Progenitor cell of endocrine pancreas (in vitro differentiated cells): ENCODE measurements around the gene HAPLN2. TPM values are rescaled to one million over a fixed set of nuclear protein-coding genes. Genes with fewer than 3 reads are reported as not detected.

ENCODE experiments used
- DNase-seq: peaks from one replicate; pipeline ENCODE4 v3.0.0; 2021; ENCODE audit warnings: low spot score; ENCODE audit not compliant: unreplicated experiment
- H3K27ac Mint-ChIP-seq: 2 replicates; pipeline ENCODE4 v1.8.0; 2021; ENCODE audit warnings: mild to moderate bottlenecking, moderate library complexity, mixed read lengths
- H3K27me3 Mint-ChIP-seq: 2 replicates; pipeline ENCODE4 v1.8.0; 2021; ENCODE audit warnings: mixed read lengths
- H3K36me3 Mint-ChIP-seq: 2 replicates; pipeline ENCODE4 v1.8.0; 2022; ENCODE audit warnings: mixed read lengths; ENCODE audit not compliant: insufficient read depth
- H3K4me1 Mint-ChIP-seq: 2 replicates; pipeline ENCODE4 v1.8.0; 2021; ENCODE audit warnings: low read depth, mixed read lengths
- H3K4me3 Mint-ChIP-seq: 2 replicates; pipeline ENCODE4 v1.8.0; 2021; ENCODE audit warnings: low read depth, mild to moderate bottlenecking, moderate library complexity, mixed read lengths
- H3K9me3 Mint-ChIP-seq: 2 replicates; pipeline ENCODE4 v1.8.0; 2021; ENCODE audit warnings: low read depth, mixed read lengths
- total RNA-seq: library from RNA; stranded (reverse); gene quantifications from 2 replicates; pipeline ENCODE4 v1.2.1, GENCODE V29; 2021
- TF ChIP-seq, protein P1 (sequence below): fragments of 200-600 bp; sonication (generic); IDR thresholded peaks from one replicate; pipeline ENCODE4 v1.5.0; 2021; ENCODE audit warnings: antibody characterized with exemption, mild to moderate bottlenecking; ENCODE audit not compliant: unreplicated experiment

The HAPLN2 gene
- total RNA-seq, 1 donor from 2014 or later, result 0.38 TPM

DNA sequence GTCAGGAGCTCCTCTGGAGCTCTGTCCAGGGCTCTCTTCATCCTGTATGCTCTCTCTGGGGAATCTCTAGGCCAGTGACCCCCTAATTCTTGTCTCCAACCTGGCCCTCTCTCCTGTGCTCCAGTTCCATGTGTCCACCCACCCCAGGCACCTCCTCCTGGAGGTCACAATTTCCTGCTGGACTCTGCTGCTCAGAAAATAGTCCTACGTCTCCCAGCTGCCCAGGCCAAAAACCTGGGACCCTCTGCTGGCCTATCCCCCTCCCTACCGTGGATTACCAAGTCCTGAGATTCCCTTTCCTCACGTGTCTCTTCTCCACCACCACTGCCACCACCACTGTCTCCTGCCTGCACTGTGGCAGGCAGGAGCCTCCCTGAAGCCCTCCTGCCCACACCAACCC lies 46.3 kb downstream of the HAPLN2 start:
- TF ChIP-seq, protein P1, sequence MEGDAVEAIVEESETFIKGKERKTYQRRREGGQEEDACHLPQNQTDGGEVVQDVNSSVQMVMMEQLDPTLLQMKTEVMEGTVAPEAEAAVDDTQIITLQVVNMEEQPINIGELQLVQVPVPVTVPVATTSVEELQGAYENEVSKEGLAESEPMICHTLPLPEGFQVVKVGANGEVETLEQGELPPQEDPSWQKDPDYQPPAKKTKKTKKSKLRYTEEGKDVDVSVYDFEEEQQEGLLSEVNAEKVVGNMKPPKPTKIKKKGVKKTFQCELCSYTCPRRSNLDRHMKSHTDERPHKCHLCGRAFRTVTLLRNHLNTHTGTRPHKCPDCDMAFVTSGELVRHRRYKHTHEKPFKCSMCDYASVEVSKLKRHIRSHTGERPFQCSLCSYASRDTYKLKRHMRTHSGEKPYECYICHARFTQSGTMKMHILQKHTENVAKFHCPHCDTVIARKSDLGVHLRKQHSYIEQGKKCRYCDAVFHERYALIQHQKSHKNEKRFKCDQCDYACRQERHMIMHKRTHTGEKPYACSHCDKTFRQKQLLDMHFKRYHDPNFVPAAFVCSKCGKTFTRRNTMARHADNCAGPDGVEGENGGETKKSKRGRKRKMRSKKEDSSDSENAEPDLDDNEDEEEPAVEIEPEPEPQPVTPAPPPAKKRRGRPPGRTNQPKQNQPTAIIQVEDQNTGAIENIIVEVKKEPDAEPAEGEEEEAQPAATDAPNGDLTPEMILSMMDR, result no peak
- no peaks in the 10 kb centered on the region for H3K36me3 Mint-ChIP-seq
- H3K4me1 Mint-ChIP-seq, result peaks cover 34% of the 10 kb centered on the region
- H3K9me3 Mint-ChIP-seq, result no peaks in the 10 kb centered on the region
- no peak for DNase-seq
- H3K4me3 Mint-ChIP-seq, result no peak overlapping the region
- peaks cover 16% of the 10 kb centered on the region for H3K27me3 Mint-ChIP-seq
- peak overlapping the region; percentile 78 for H3K27ac Mint-ChIP-seq

DNA sequence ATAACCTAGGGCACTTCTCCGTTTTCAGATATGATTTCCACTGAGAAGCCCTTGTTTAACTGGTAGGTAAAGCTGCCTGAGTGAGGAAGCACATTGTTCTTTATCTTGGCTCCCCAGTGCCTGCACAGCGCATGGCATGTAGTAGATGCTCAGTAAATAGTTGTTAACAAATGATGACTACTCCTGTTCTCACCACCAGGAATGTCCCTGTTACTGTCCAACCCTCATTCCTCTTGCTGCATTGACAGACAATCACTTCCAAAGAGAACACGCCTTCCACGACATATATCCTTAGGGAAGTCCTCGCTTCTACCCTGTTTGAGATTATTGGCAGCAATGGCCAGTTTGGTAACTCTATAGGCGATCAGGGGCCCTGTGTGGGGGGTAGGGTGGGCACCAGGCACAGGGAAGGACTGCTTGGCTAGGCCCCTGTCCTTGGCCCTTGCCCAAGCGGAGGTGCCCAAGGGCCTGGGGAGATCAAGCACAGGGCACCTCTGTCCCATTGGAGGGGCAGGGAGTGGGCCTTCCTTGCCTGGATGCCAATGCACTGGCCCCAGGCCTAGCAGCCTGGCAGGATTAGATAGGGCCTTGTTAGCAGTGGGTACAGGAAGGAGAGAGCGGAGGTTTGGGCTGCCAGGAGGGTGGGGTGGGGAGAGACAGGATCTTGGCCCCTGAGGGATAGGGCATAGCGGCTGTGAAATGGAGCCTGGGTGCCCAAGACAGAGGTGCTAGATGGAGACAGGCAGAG lies 47.8 kb downstream of the HAPLN2 start:
- TF ChIP-seq, protein P1, result no peak
- no peak overlapping the region for H3K27ac Mint-ChIP-seq
- H3K36me3 Mint-ChIP-seq, result no peaks in the 10 kb centered on the region
- H3K4me1 Mint-ChIP-seq, result peaks cover 24% of the 10 kb centered on the region
- H3K4me3 Mint-ChIP-seq, result no peak overlapping the region
- no peak for DNase-seq
- peaks cover 25% of the 10 kb centered on the region for H3K27me3 Mint-ChIP-seq
- H3K9me3 Mint-ChIP-seq, result no peaks in the 10 kb centered on the region

DNA sequence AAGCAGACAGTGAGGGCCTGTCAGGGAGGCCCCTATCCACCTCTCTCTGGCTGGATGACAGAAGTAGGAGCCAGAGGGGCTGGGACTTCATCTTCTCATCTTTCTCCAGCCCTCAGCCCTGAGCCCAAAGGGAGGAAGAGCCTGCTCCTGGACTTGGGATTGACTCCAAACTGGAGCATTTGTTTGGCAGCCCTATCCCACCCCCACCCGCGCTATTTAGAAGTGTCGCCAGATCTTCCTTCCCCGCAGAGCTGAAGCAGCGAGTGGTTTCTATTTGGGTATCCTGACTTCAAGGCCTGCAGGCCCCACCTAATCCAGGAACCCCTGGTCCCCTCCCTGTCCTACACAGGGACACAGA lies 48.4 kb downstream of the HAPLN2 start:
- no peak overlapping the region for H3K27ac Mint-ChIP-seq
- peaks cover 29% of the 10 kb centered on the region for H3K27me3 Mint-ChIP-seq
- peaks cover 22% of the 10 kb centered on the region for H3K4me1 Mint-ChIP-seq
- DNase-seq, result no peak
- no peaks in the 10 kb centered on the region for H3K9me3 Mint-ChIP-seq
- H3K4me3 Mint-ChIP-seq, result no peak overlapping the region
- H3K36me3 Mint-ChIP-seq, result peaks cover 5% of the 10 kb centered on the region
- TF ChIP-seq, protein P1, result no peak

DNA sequence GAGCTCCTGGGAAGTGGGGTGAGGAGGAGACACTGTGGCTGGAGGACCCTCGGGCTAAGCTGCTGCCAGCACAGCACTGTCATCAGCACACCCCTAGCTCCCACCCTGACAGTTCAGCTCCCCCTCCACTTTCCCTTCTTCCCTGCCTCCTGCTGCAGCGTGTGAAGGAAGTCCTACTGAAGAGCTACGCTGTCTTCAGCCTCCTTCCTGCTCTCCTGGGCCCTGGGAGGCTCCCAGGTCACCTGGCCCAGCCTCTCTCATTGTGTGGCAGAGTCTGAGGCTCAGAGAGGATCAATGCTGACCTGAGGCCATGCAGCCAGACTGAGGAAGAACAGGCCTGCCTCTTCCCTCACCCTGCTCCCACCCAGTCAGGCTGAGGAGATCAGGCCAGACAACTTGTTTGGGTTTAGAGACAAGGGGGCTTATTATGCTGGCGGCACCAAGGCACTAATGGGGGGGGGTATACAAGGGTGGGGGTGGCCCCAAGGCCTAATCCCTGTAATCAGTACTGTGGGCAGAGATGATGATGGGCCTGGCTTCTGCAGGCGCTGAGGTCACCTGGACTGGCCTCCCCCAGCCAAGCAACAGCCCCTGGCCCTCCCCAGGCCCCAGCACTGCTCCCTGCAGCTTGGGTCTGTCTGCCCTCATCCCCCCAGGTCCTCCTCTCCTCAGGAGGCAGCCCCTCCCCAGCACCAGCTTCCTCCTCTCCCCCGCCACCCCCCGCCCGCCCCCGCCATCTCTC lies 48.9 kb downstream of the HAPLN2 start:
- no peak overlapping the region for H3K4me3 Mint-ChIP-seq

More for the DNA sequence above, 48.9 kb downstream of the HAPLN2 start:
- Mint-ChIP-seq H3K27me3 (peaks cover 31% of the 10 kb centered on the region), H3K27ac (peak overlapping the region; percentile 77), H3K4me1 (peaks cover 20% of the 10 kb centered on the region), H3K36me3 (peaks cover 5% of the 10 kb centered on the region), H3K9me3 (no peaks in the 10 kb centered on the region)
- DNase-seq, result no peak
- TF ChIP-seq, protein P1, result no peak
